NCI-H748 treated with DMSO at 0.1 percent for 48 hours (cell line): ENCODE measurements around the gene BACH2.
"Not testable (repeated sequence)": the region's sequence is repeated elsewhere in the genome, so short reads cannot be mapped to it uniquely, and the experiment has no call there.

Experiments
- DNase-seq: peaks from one replicate; lab custom pipeline; 2025; lab: John Stamatoyannopoulos, UW

The BACH2 gene

GRCh38 chr6:90154755-90155470, 141.7 kb downstream of the BACH2 start:
- no peak for DNase-seq

GRCh38 chr6:90151576-90152422, 144.8 kb downstream of the BACH2 start:
- DNase-seq = no peak

- no peak for DNase-seq
Observed at GRCh38 chr6:90149280-90149679, 147.4 kb downstream of the BACH2 start.

- DNase-seq = no peak
Observed at GRCh38 chr6:90148867-90149266, 147.8 kb downstream of the BACH2 start.

GRCh38 chr6:90146921-90147649, 149.6 kb downstream of the BACH2 start:
- no peak for DNase-seq

- no peak for DNase-seq
Observed at GRCh38 chr6:90146024-90146423, 150.6 kb downstream of the BACH2 start.

- DNase-seq = no peak
Observed at GRCh38 chr6:90144928-90145555, 151.6 kb downstream of the BACH2 start.

GRCh38 chr6:90144396-90144795, 152.2 kb downstream of the BACH2 start:
- DNase-seq = no peak

GRCh38 chr6:90140683-90141082, 156.0 kb downstream of the BACH2 start:
- no peak for DNase-seq

- DNase-seq = no peak
Observed at GRCh38 chr6:90139272-90139817, 157.3 kb downstream of the BACH2 start.

GRCh38 chr6:90136837-90137568, 159.6 kb downstream of the BACH2 start:
- no peak for DNase-seq

- DNase-seq = no peak
Observed at GRCh38 chr6:90136176-90136575, 160.5 kb downstream of the BACH2 start.

- DNase-seq = no peak
Observed at GRCh38 chr6:90135667-90136066, 161.0 kb downstream of the BACH2 start.

- not testable (repeated sequence) for DNase-seq
Observed at GRCh38 chr6:90133664-90134063, 163.0 kb downstream of the BACH2 start.

- no peak for DNase-seq
Observed at GRCh38 chr6:90131614-90132423, 164.8 kb downstream of the BACH2 start.

- DNase-seq = no peak
Observed at GRCh38 chr6:90131125-90131524, 165.5 kb downstream of the BACH2 start.

GRCh38 chr6:90128687-90129086, 168.0 kb downstream of the BACH2 start:
- DNase-seq = not testable (repeated sequence)

GRCh38 chr6:90127595-90127994, 169.0 kb downstream of the BACH2 start:
- no peak for DNase-seq

- DNase-seq = no peak
Observed at GRCh38 chr6:90126839-90127238, 169.8 kb downstream of the BACH2 start.

- no peak for DNase-seq
Observed at GRCh38 chr6:90126181-90126580, 170.5 kb downstream of the BACH2 start.
